ENCODE results near the gene YLPM1. TPM values are rescaled to one million over a fixed set of nuclear protein-coding genes. Genes with fewer than 3 reads are reported as not detected.

The YLPM1 gene
- total and polyA plus RNA-seq, 2 donors (not counting 1 experiment from before 2014, with no cell fraction given): 22.4 to 116 TPM

DNA sequence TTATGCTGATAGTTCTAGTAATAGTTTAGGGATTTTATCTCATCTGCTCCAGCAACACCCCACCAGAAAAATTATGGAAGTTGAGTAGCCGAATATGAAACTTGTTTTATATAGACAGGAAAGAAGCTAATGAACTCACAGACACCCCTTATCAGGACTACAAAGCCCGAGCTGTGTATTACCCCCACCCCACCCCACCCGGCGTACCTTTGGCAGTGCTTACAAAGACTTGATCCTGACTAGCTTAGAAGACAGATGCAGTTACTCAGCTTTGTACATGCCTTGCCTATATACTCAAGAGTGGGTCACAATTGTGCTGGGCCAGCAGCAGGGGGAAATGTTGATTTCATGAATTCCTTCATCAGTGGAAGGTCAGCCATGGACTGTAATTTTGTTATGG, 90.5 kb downstream of the YLPM1 start:
- Histone ChIP-seq H3K27me3 (replicated peaks in 1 of 4; ENCODE audit: control extremely low read depth in 1 of 4, control insufficient read depth in 3 of 4, insufficient read depth in 4 of 4, low read length in 3 of 4) (no peaks in the 10 kb centered on the region), H3K27ac (ENCODE audit: low read length in 2 of 2) (no peak overlapping the region), H3K9ac (ENCODE audit: low read length) (no peak overlapping the region), H3K9me3 (ENCODE audit: control extremely low read depth in 1 of 3, control insufficient read depth in 2 of 3, insufficient read depth in 1 of 3, low read length in 2 of 3) (no peaks in the 10 kb centered on the region), H2AFZ (ENCODE audit: insufficient read depth, low read depth, low read length, poor library complexity, severe bottlenecking) (no peak overlapping the region), H3K79me2 (ENCODE audit: control insufficient read depth, insufficient read depth, low read length) (no peaks in the 10 kb centered on the region), H3K4me1 (ENCODE audit: control insufficient read depth in 2 of 2, insufficient read depth in 2 of 2, low read length in 2 of 2) (peaks cover 3 to 26% of the 10 kb centered on the region in 2 donors), H4K20me1 (ENCODE audit: control insufficient read depth, insufficient read depth, low read length, poor library complexity, severe bottlenecking) (no peaks in the 10 kb centered on the region), H3K36me3 (replicated peaks in 1 of 2; ENCODE audit: control extremely low read depth in 1 of 2, control insufficient read depth in 1 of 2, extremely low read depth in 1 of 2, insufficient read depth in 2 of 2, low read length in 1 of 2) (peaks cover 0 to 3% of the 10 kb centered on the region in 2 experiments), H3K4me3 (ENCODE audit: control extremely low read depth in 1 of 5, extremely low read depth in 1 of 5, insufficient read depth in 1 of 5, low read depth in 2 of 5, low read length in 4 of 5) (no peak overlapping the region), H3K4me2 (replicated peaks; ENCODE audit: low read depth, low read length, poor library complexity, severe bottlenecking) (no peak overlapping the region)
- H3K9me3 Mint-ChIP-seq (ENCODE audit: insufficient read depth): no peaks in the 10 kb centered on the region
- CTCF ChIA-PET: interaction anchor here (1.2 to 41.3 kb wide), 4 partner anchors 8 to 235 kb away, joined by 4 to 926 read pairs (median 138); partner anchors contain the start of genes DLST and PROX2
- no peak overlapping the region for H3K4me3 Mint-ChIP-seq
- DNase-seq (no peak), ATAC-seq (ENCODE audit: low read depth) (no peak)
- no peak for TF ChIP-seq EZH2 (IDR thresholded peaks at IDR 0.05; ENCODE audit: borderline replicate concordance, insufficient read depth, low read depth, low read length, poor library complexity, severe bottlenecking)
- TF ChIP-seq, protein P1, sequence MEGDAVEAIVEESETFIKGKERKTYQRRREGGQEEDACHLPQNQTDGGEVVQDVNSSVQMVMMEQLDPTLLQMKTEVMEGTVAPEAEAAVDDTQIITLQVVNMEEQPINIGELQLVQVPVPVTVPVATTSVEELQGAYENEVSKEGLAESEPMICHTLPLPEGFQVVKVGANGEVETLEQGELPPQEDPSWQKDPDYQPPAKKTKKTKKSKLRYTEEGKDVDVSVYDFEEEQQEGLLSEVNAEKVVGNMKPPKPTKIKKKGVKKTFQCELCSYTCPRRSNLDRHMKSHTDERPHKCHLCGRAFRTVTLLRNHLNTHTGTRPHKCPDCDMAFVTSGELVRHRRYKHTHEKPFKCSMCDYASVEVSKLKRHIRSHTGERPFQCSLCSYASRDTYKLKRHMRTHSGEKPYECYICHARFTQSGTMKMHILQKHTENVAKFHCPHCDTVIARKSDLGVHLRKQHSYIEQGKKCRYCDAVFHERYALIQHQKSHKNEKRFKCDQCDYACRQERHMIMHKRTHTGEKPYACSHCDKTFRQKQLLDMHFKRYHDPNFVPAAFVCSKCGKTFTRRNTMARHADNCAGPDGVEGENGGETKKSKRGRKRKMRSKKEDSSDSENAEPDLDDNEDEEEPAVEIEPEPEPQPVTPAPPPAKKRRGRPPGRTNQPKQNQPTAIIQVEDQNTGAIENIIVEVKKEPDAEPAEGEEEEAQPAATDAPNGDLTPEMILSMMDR (IDR thresholded peaks at IDR 0.05): no peak
- H3K27me3 Mint-ChIP-seq: no peaks in the 10 kb centered on the region
- H3K4me1 Mint-ChIP-seq: peaks cover 27% of the 10 kb centered on the region
- POLR2A ChIA-PET: no interaction called here
- intact Hi-C loops (cut with micrococcal nuclease): no loop called here
- no CpG with 5 or more reads among the region's 4 CpGs for WGBS (ENCODE audit: insufficient coverage)
- no peak overlapping the region for H3K27ac Mint-ChIP-seq

DNA sequence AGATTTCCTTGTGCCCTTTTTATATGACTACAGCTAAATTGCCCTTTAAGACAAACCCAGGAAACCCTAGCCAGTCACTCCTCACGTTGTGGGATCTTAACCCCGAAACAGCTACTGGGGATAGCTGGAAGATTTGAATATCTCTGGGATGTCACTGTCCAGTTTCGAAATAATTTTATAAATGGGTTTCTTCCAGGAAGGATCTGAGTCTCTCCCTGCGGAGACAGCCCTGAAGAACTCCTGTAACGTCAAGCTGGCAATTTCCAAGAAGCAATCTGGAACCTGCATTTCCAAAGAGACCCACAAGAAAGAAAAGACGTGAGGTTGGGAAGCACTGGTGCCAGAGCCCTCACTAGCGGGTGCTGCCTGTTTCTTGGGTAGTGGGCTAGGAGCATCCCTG, 91.9 kb downstream of the YLPM1 start:
- CTCF ChIA-PET: interaction anchor here (0.8 to 41.3 kb wide), 5 partner anchors 16 to 235 kb away, joined by 3 to 926 read pairs (median 5); partner anchors contain the start of genes DLST and PROX2
- Histone ChIP-seq H2AFZ (ENCODE audit: insufficient read depth, low read depth, low read length, poor library complexity, severe bottlenecking) (no peak overlapping the region), H3K79me2 (ENCODE audit: control insufficient read depth, insufficient read depth, low read length) (no peaks in the 10 kb centered on the region), H3K36me3 (replicated peaks in 1 of 2; ENCODE audit: control extremely low read depth in 1 of 2, control insufficient read depth in 1 of 2, extremely low read depth in 1 of 2, insufficient read depth in 2 of 2, low read length in 1 of 2) (peaks cover 0 to 3% of the 10 kb centered on the region in 2 experiments), H3K9ac (ENCODE audit: low read length) (no peak overlapping the region), H3K9me3 (ENCODE audit: control extremely low read depth in 1 of 3, control insufficient read depth in 2 of 3, insufficient read depth in 1 of 3, low read length in 2 of 3) (no peaks in the 10 kb centered on the region), H3K27ac (ENCODE audit: low read length in 2 of 2) (no peak overlapping the region), H3K4me3 (ENCODE audit: control extremely low read depth in 1 of 5, extremely low read depth in 1 of 5, insufficient read depth in 1 of 5, low read depth in 2 of 5, low read length in 4 of 5) (no peak overlapping the region), H3K4me2 (replicated peaks; ENCODE audit: low read depth, low read length, poor library complexity, severe bottlenecking) (no peak overlapping the region), H3K4me1 (ENCODE audit: control insufficient read depth in 2 of 2, insufficient read depth in 2 of 2, low read length in 2 of 2) (peaks cover 3 to 26% of the 10 kb centered on the region in 2 donors), H4K20me1 (ENCODE audit: control insufficient read depth, insufficient read depth, low read length, poor library complexity, severe bottlenecking) (no peaks in the 10 kb centered on the region), H3K27me3 (replicated peaks in 1 of 4; ENCODE audit: control extremely low read depth in 1 of 4, control insufficient read depth in 3 of 4, insufficient read depth in 4 of 4, low read length in 3 of 4) (no peaks in the 10 kb centered on the region)
- no peaks in the 10 kb centered on the region for H3K9me3 Mint-ChIP-seq (ENCODE audit: insufficient read depth)
- 97% methylated on average over 4 of the region's 7 CpGs for WGBS (ENCODE audit: insufficient coverage)
- POLR2A ChIA-PET: no interaction called here
- H3K27ac Mint-ChIP-seq: no peak overlapping the region
- no peak overlapping the region for H3K4me3 Mint-ChIP-seq
- TF ChIP-seq, protein P1 (IDR thresholded peaks at IDR 0.05): no peak
- no peak for TF ChIP-seq EZH2 (IDR thresholded peaks at IDR 0.05; ENCODE audit: borderline replicate concordance, insufficient read depth, low read depth, low read length, poor library complexity, severe bottlenecking)
- DNase-seq (no peak), ATAC-seq (ENCODE audit: low read depth) (no peak)
- intact Hi-C loops (cut with micrococcal nuclease): no loop called here
- H3K4me1 Mint-ChIP-seq: peaks cover 27% of the 10 kb centered on the region
- H3K27me3 Mint-ChIP-seq: no peaks in the 10 kb centered on the region

All from B cell (primary cell).